Neural crest cell (in vitro differentiated cells): ENCODE measurements around the gene SASH1. TPM values are rescaled to one million over a fixed set of nuclear protein-coding genes. Genes with fewer than 3 reads are reported as not detected.
"Not testable (repeated sequence)": the region's sequence is repeated elsewhere in the genome, so short reads cannot be mapped to it uniquely, and the experiment has no call there.

ENCODE experiments used
- DNase-seq: peaks from one replicate; pipeline ENCODE4 v3.0.0; 2021; ENCODE audit warnings: low read depth, mixed read lengths, low spot score
- H3K27ac Mint-ChIP-seq: one replicate; pipeline ENCODE4 v1.8.0; 2021; ENCODE audit warnings: mild to moderate bottlenecking, mixed read lengths; ENCODE audit not compliant: unreplicated experiment
- H3K27me3 Mint-ChIP-seq: 2 replicates; pipeline ENCODE4 v1.8.0; 2021; ENCODE audit warnings: low read depth, mild to moderate bottlenecking, mixed read lengths
- H3K36me3 Mint-ChIP-seq: 2 replicates; pipeline ENCODE4 v1.8.0; 2021; ENCODE audit warnings: low read depth, mild to moderate bottlenecking, mixed read lengths
- H3K4me1 Mint-ChIP-seq: 2 replicates; pipeline ENCODE4 v1.8.0; 2021; ENCODE audit warnings: mixed read lengths
- H3K4me3 Mint-ChIP-seq: one replicate; pipeline ENCODE4 v1.8.0; 2021; ENCODE audit warnings: mild to moderate bottlenecking, mixed read lengths
- H3K9me3 Mint-ChIP-seq: 2 replicates; pipeline ENCODE4 v1.8.0; 2021; ENCODE audit warnings: mixed read lengths
- CTCF ChIP-seq: fragments of 200-600 bp; sonication (generic); conservative IDR thresholded peaks from 2 replicates; pipeline ENCODE4 v1.5.0; 2021; ENCODE audit warnings: antibody characterized with exemption, mild to moderate bottlenecking
- total RNA-seq: library from RNA; stranded (reverse); gene quantifications from 2 replicates; pipeline ENCODE4 v1.2.1, GENCODE V29; 2021

The SASH1 gene
- total RNA-seq, 1 donor from 2014 or later, result 90.0 TPM

GRCh38 chr6:148577687-148578488, 235.2 kb downstream of the SASH1 start:
- peak; percentile 85 for TF ChIP-seq CTCF
- Mint-ChIP-seq H3K27me3 (no peaks in the 10 kb centered on the region), H3K4me3 (no peak overlapping the region), H3K9me3 (no peaks in the 10 kb centered on the region), H3K4me1 (no peaks in the 10 kb centered on the region), H3K36me3 (no peaks in the 10 kb centered on the region), H3K27ac (no peak overlapping the region)
- peak; percentile 65 for DNase-seq

- Mint-ChIP-seq H3K4me1 (no peaks in the 10 kb centered on the region), H3K27ac (no peak overlapping the region), H3K36me3 (peaks cover under 1% of the 10 kb centered on the region), H3K4me3 (no peak overlapping the region), H3K9me3 (peaks cover under 1% of the 10 kb centered on the region), H3K27me3 (no peaks in the 10 kb centered on the region)
- no peak for TF ChIP-seq CTCF
- DNase-seq, result no peak
Measured at GRCh38 chr6:148578489-148578814, 235.8 kb downstream of the SASH1 start.

GRCh38 chr6:148578837-148579565, 236.4 kb downstream of the SASH1 start:
- H3K4me3 Mint-ChIP-seq, result no peak overlapping the region
- H3K36me3 Mint-ChIP-seq, result peaks cover 6% of the 10 kb centered on the region
- H3K9me3 Mint-ChIP-seq, result peaks cover 6% of the 10 kb centered on the region
- no peaks in the 10 kb centered on the region for H3K27me3 Mint-ChIP-seq
- H3K27ac Mint-ChIP-seq, result no peak overlapping the region
- no peak for TF ChIP-seq CTCF
- no peaks in the 10 kb centered on the region for H3K4me1 Mint-ChIP-seq
- no peak for DNase-seq

GRCh38 chr6:148580442-148580841, 237.8 kb downstream of the SASH1 start:
- TF ChIP-seq CTCF, result no peak
- H3K4me3 Mint-ChIP-seq, result no peak overlapping the region
- H3K27me3 Mint-ChIP-seq, result no peaks in the 10 kb centered on the region
- DNase-seq, result no peak
- H3K4me1 Mint-ChIP-seq, result no peaks in the 10 kb centered on the region
- H3K9me3 Mint-ChIP-seq, result peaks cover 16% of the 10 kb centered on the region
- H3K27ac Mint-ChIP-seq, result no peak overlapping the region
- H3K36me3 Mint-ChIP-seq, result peaks cover 13% of the 10 kb centered on the region

- Mint-ChIP-seq H3K4me1 (no peaks in the 10 kb centered on the region), H3K9me3 (peaks cover 35% of the 10 kb centered on the region), H3K4me3 (no peak overlapping the region), H3K27ac (no peak overlapping the region), H3K36me3 (peaks cover 25% of the 10 kb centered on the region), H3K27me3 (no peaks in the 10 kb centered on the region)
- TF ChIP-seq CTCF, result no peak
- DNase-seq, result no peak
Measured at GRCh38 chr6:148583631-148584030, 241.0 kb downstream of the SASH1 start.

- H3K27ac Mint-ChIP-seq, H3K4me1 Mint-ChIP-seq, H3K27me3 Mint-ChIP-seq, DNase-seq, H3K4me3 Mint-ChIP-seq: not testable (repeated sequence)
- H3K9me3 Mint-ChIP-seq, result peaks cover 43% of the 10 kb centered on the region
- peaks cover 27% of the 10 kb centered on the region for H3K36me3 Mint-ChIP-seq
Measured at GRCh38 chr6:148585641-148586040, 243.0 kb downstream of the SASH1 start.
